ENCODE measurements around the gene PAK1.
"Not testable (repeated sequence)": the region's sequence is repeated elsewhere in the genome, so short reads cannot be mapped to it uniquely, and the experiment has no call there.

The PAK1 gene

DNA sequence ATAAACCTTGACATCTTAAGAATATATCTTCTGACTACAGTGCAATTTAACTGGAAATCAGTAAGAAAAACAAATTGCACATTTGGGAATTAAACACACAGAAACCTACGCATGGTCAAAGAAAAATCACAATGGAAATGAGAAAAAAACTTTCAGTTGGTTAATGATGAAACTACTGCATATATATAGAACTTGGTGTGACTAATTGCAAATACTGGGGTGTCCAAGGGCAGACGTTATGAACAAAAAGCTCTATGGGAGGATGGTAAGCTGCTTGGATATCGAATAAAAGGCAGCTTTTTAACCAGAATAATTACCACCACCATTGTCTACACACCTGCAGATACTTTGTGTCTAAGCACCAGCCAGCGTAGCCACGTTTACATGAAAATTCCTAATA lies 173.2 kb downstream of the PAK1 start:
- DNase-seq, result no peak

DNA sequence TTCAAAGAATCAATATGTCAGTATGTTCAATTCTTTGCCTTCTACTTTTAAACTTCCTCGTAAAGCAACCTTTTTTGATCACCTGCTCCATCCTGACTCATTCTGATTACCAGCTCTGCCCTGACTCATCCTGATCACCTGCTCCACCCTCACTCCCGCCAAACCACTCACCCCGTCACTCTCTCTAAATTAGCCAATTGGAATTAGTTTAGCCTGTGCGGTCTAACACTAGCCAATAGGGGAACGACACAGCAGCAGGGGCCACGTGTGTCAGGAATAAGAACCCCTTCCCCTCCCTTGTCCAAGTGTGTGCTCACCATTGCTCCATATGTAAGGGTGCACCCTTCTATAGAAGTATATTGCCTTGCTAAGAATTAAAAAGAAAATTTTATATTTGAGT lies 173.9 kb downstream of the PAK1 start:
- not testable (repeated sequence) for DNase-seq

DNA sequence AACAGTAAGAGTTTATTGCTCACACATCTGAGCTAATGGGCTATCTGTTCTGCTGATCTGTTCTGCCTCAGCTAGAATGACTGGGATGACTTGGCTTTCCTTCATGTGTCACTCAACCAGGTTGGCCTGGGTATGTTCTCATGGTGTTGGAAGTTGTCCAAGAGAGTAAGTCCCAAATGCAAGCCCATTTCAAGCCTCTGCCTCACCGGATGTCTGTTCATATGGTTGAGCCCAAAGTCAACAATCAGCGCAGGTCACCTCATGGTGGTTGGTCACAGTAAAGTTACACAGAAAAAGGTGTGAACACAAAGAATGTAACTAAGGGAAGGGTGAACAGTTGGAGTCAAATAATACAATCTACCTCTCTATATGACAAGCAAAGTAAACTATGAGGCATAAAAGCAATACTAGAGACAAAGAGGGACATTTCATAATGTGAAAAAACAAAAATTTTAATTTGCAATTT lies 174.3 kb downstream of the PAK1 start:
- DNase-seq, result no peak

DNA sequence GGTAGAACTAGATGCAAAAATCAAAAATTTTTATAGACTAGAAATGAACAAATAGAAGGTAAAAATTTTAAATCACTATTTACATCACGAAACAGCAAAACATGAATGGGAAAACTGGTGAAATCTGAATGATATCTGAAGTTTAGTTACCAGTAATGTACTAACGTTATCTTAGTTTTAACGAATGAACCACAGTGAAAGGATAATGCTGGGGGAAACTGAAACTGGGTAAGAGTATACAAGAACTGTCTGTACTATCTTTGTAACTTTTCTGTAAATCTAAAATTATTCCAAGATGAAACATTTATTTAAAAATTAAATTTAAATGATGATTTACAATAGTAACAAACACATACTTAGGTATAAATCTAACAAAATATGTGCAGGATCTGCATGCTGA lies 179.9 kb downstream of the PAK1 start:
- no peak for DNase-seq

DNA sequence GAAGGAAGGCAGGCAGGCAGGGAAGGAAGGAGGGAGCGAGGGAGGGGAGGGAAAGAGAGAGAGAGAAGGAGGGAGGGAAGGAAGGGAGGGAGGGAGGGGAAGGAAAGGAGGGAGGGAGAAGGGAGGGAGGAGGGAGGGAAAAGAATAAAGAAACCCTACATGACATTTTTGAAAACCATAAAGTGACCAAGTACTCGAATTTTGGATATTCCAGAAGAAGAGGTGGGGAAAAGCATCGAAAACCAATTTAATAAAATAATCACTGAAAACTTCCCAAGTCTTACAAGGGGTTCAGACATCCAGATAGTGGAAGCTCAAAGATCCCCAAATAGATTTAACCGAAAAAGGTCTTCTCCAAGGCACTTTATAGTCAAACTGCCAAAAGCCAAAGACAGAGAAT lies 184.2 kb downstream of the PAK1 start:
- DNase-seq, result no peak

DNA sequence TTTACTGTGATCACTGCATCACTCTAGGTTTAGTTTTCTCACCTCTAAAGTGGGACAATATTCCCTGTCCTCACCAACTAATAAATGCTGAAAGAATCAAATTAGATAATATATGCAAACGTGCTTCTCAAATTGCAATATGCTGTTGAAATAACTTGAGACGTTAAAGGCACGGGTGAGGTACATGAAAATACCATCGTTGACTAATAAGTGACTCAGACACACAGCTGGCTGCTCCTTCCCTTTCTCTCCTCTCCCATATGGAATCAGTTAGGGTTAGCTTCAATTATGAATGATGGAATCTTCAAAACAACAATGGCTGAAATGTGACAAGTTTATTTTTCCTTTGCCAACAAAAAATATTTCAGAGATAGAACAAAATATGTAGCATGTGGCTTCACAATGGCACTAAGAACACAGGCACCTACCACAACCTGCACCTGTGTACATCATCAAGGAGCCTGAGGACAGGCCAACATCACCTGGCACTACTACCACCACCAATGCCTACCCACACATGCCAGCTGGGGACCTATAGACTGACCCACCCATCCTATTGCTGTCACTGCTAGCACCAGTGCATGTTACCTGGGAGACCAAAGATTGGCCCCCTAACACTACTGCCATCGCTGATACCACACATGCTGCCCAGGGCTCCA lies 186.2 kb downstream of the PAK1 start:
- DNase-seq, result no peak

DNA sequence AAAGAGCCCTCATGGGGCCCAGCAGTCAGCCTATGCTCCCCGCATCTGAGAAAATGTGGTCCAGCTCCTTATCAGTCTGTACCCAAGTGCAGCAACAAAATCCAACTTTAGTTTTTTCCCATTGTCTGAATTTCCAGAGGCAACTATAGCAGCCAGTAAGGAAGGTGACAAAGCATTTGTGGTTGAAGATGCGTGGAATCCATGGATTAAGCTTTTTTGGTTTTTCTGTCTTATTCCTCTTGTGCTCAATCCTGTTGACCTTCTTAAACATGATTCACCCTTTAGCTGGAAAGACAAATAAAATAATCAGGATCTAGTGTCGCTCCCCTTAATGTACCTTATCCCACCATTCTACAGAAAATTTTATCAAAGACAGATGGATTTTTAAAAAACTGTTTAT lies 186.8 kb downstream of the PAK1 start:
- DNase-seq, result no peak

DNA sequence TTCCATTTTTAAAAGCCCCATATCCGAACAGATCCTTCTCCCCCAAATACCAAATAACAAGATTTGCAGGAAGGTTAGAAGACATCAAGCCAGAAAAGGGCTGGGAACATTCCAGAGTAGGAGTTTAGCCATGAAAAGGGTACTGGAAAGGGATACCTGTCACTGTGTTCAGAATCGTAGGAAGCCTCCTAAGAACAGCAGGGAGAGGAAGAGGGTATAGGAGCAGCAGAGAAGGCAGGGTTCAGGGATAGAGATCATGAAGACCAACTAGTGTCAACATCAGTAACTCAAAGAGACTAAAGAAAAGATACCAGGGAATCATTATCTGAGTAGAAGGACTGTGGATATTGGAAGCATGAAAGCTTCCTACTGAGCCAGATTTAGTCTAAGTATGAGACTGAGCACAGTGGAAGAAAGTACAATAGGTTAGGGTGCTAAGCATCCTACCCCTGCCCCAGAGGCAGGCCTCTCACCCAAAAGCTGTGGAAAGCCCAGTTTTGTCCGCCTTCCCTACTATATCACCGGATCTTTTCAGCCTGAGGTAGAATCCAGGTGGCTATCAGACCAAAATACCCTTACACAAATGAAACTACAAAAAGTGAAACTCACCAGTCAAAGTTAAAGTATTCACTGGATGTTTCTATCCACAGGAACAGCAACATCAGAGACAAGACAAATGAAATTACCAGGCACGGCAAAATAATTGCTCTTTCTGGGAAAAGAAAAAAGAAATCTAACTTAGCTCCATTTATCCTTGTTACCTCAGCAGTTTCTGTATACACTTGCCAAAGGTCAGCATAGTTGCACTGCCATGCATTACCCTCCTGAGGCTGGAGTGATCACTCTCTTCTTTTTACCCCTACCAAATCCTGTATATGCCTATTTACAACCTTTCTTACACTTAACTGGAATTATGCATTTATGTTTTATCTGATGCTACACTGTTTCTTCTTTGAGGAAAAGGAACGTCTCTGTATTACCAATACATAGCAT lies 189.1 kb downstream of the PAK1 start:
- DNase-seq, result no peak

DNA sequence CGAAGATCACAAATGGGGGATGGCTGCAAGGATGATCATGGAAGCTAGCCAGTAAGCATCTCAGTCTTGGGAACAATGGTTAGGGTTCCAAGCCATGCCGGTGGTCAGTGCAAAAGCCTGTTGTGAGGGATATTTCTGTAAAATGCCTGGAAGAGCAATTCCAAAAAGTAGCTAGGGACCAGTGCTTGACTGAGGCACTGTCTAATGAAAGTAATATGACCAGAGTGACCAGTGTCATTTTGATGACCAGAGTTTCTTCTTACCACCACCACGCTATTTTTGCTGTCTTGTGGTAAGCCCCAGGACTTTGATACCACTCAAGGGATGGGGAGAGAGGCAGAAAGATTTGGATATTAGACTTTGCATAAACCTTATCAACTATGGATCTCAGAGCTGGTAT lies 190.8 kb downstream of the PAK1 start:
- DNase-seq, result no peak

DNA sequence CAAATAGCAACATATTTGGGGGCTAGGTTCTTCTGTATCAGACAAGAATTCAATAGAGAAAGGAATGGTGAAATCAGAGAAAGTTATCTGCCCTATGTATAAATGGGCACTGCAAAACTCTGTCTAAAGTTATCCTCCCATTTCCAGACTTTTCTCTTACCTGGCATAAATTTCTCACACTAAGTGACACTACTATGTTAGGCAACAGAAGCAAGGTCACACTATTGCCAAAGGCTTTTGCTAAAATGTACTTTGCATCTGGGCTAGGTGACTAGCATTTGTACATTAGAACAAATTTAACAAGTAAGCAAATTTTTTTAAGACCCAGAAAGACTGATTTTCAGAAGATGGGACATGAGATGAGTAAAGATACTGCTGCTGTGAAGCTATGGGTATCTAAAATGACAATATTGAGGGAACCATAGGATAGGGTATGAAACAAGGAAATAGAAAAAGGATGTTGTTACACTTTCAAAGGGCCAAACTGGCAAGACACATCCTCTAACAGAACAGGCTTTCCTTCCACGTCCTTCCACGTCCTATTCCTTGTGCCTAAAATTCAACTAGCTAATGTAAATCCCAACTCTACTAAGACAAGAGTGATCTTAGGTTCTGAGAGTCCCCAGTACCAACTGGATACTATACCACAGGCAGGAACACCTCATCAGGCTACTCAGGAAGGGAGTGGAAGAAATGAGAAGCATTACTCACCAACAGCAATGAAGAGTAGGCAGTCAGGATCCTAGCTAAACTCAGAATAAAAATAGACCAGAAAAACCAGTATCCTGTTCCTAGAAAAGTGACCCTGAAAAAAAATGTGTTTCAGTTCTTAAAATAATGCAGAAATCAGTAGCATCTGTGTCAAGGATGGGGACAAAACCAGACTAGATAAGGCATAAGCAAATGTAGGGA lies 195.0 kb downstream of the PAK1 start:
- no peak for DNase-seq

DNA sequence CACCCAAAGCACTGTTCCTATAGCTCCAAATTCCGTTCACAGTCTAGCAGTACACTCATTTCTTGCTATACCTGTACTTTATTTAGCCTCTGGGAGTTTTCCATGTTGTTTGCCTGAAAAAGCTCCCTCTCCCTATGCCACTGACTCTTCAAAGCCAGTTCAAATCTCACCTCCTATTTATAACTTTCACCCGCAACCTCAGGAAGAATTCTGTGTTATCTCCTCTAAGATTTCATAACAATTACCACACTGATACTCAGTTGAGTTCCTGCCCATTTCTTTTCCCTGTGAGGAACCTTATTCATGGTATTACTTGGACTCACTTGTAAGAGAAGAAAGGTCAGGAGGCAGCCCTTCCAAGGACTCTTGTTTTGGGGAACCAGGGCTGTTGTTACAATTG lies 197.6 kb downstream of the PAK1 start:
- no peak for DNase-seq

All from activated effector memory CD4-positive, alpha-beta T cell treated with Interleukin-2 at 50 U/mL for 16 hours (primary cell).